ENCODE measurements around the gene GET3.

GET3 gene

GRCh38 chr19:12792853-12793289 lies 55.6 kb downstream of the GET3 start:
- peak overlapping the region; percentile 97 for H3K4me2 ChIP-seq
- peaks cover 37% of the 10 kb centered on the region for H3K4me1 ChIP-seq (ENCODE audit: low read depth, poor library complexity, severe bottlenecking)
- TF ChIP-seq, protein P1, sequence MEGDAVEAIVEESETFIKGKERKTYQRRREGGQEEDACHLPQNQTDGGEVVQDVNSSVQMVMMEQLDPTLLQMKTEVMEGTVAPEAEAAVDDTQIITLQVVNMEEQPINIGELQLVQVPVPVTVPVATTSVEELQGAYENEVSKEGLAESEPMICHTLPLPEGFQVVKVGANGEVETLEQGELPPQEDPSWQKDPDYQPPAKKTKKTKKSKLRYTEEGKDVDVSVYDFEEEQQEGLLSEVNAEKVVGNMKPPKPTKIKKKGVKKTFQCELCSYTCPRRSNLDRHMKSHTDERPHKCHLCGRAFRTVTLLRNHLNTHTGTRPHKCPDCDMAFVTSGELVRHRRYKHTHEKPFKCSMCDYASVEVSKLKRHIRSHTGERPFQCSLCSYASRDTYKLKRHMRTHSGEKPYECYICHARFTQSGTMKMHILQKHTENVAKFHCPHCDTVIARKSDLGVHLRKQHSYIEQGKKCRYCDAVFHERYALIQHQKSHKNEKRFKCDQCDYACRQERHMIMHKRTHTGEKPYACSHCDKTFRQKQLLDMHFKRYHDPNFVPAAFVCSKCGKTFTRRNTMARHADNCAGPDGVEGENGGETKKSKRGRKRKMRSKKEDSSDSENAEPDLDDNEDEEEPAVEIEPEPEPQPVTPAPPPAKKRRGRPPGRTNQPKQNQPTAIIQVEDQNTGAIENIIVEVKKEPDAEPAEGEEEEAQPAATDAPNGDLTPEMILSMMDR (conservative IDR thresholded peaks at IDR 0.05; ENCODE audit: low read depth, low read length) = no peak
- H3K27me3 ChIP-seq (ENCODE audit: insufficient read depth, low read depth) = no peaks in the 10 kb centered on the region
- no peaks in the 10 kb centered on the region for H3K36me3 ChIP-seq (ENCODE audit: insufficient read depth)
- H4K20me1 ChIP-seq (ENCODE audit: insufficient read depth) = no peaks in the 10 kb centered on the region
- peak overlapping the region; percentile 78 for H3K27ac ChIP-seq
- H3K9ac ChIP-seq = peak overlapping the region; percentile 76
- H3K79me2 ChIP-seq (ENCODE audit: insufficient read depth, low read depth) = peaks cover 20% of the 10 kb centered on the region
- H2AFZ ChIP-seq (ENCODE audit: low read depth) = 0 out of 2 replicates have a peak overlapping the region, but pooled peaks have one; percentile 45
- H3K4me3 ChIP-seq (IDR thresholded peaks at IDR 0.05; ENCODE audit: insufficient read depth, low read depth, low read length) = no peak overlapping the region

- H3K9ac ChIP-seq = peak overlapping the region; percentile 76
- peak overlapping the region; percentile 78 for H3K27ac ChIP-seq
- H2AFZ ChIP-seq (ENCODE audit: low read depth) = peak overlapping the region; percentile 34; the same call in 1 of the 2 replicates
- peaks cover 31% of the 10 kb centered on the region for H3K4me1 ChIP-seq (ENCODE audit: low read depth, poor library complexity, severe bottlenecking)
- no peaks in the 10 kb centered on the region for H3K36me3 ChIP-seq (ENCODE audit: insufficient read depth)
- H3K4me2 ChIP-seq = peak overlapping the region; percentile 97
- H3K27me3 ChIP-seq (ENCODE audit: insufficient read depth, low read depth) = no peaks in the 10 kb centered on the region
- H4K20me1 ChIP-seq (ENCODE audit: insufficient read depth) = no peaks in the 10 kb centered on the region
- H3K4me3 ChIP-seq (IDR thresholded peaks at IDR 0.05; ENCODE audit: insufficient read depth, low read depth, low read length) = no peak overlapping the region
- H3K79me2 ChIP-seq (ENCODE audit: insufficient read depth, low read depth) = peaks cover 20% of the 10 kb centered on the region
- TF ChIP-seq, protein P1 (conservative IDR thresholded peaks at IDR 0.05; ENCODE audit: low read depth, low read length) = no peak
These were observed 56.2 kb downstream of the GET3 start for GRCh38 chr19:12793290-12794195.

GRCh38 chr19:12794196-12794941 lies 57.1 kb downstream of the GET3 start:
- no peaks in the 10 kb centered on the region for H3K27me3 ChIP-seq (ENCODE audit: insufficient read depth, low read depth)
- TF ChIP-seq, protein P1 (conservative IDR thresholded peaks at IDR 0.05; ENCODE audit: low read depth, low read length) = no peak
- peaks cover 30% of the 10 kb centered on the region for H3K4me1 ChIP-seq (ENCODE audit: low read depth, poor library complexity, severe bottlenecking)
- H2AFZ ChIP-seq (ENCODE audit: low read depth) = peak overlapping the region; percentile 34; the same call in 1 of the 2 replicates
- H3K36me3 ChIP-seq (ENCODE audit: insufficient read depth) = no peaks in the 10 kb centered on the region
- no peak overlapping the region for H3K4me3 ChIP-seq (IDR thresholded peaks at IDR 0.05; ENCODE audit: insufficient read depth, low read depth, low read length)
- peak overlapping the region; percentile 97 for H3K4me2 ChIP-seq
- H3K9ac ChIP-seq = peak overlapping the region; percentile 76
- H4K20me1 ChIP-seq (ENCODE audit: insufficient read depth) = no peaks in the 10 kb centered on the region
- peak overlapping the region; percentile 78 for H3K27ac ChIP-seq
- H3K79me2 ChIP-seq (ENCODE audit: insufficient read depth, low read depth) = peaks cover 20% of the 10 kb centered on the region

DNA sequence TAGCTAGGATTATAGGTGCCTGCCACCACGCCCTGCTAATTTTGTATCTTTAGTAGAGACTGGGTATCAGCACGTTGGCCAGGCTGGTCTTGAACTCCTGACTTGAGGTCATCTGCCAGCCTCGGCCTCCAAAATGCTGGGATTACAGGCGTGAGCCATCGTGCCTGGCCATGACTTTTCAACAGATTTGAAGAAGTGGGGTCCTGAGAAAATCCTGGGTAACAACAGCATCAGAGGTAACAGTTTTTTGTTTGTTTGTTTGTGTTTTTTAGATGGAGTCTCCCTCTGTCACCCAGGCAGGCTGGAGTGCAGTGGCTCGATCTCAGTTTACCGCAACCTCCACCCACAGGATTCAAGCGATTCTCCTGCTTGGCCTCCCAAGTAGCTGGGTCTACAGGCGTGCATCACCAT lies 57.7 kb downstream of the GET3 start:
- H3K27ac ChIP-seq = no peak overlapping the region
- no peaks in the 10 kb centered on the region for H3K36me3 ChIP-seq (ENCODE audit: insufficient read depth)
- peaks cover 20% of the 10 kb centered on the region for H3K79me2 ChIP-seq (ENCODE audit: insufficient read depth, low read depth)
- H3K4me1 ChIP-seq (ENCODE audit: low read depth, poor library complexity, severe bottlenecking) = peaks cover 30% of the 10 kb centered on the region
- no peaks in the 10 kb centered on the region for H3K27me3 ChIP-seq (ENCODE audit: insufficient read depth, low read depth)
- H3K4me3 ChIP-seq (IDR thresholded peaks at IDR 0.05; ENCODE audit: insufficient read depth, low read depth, low read length) = no peak overlapping the region
- H3K4me2 ChIP-seq = no peak overlapping the region
- no peak overlapping the region for H3K9ac ChIP-seq
- TF ChIP-seq, protein P1 (conservative IDR thresholded peaks at IDR 0.05; ENCODE audit: low read depth, low read length) = no peak
- no peaks in the 10 kb centered on the region for H4K20me1 ChIP-seq (ENCODE audit: insufficient read depth)
- no peak overlapping the region for H2AFZ ChIP-seq (ENCODE audit: low read depth)
